GF-D8 (cell line): Measurements from ENCODE around the gene PITPNC1.
"Not testable (repeated sequence)": the region's sequence is repeated elsewhere in the genome, so short reads cannot be mapped to it uniquely, and the experiment has no call there.

Experiments used
- DNase-seq: peaks from one replicate; lab custom pipeline; 2025; lab: John Stamatoyannopoulos, UW

Gene PITPNC1

GRCh38 chr17:67489273-67489672, 112.2 kb downstream of the PITPNC1 start:
- DNase-seq, result no peak

DNA sequence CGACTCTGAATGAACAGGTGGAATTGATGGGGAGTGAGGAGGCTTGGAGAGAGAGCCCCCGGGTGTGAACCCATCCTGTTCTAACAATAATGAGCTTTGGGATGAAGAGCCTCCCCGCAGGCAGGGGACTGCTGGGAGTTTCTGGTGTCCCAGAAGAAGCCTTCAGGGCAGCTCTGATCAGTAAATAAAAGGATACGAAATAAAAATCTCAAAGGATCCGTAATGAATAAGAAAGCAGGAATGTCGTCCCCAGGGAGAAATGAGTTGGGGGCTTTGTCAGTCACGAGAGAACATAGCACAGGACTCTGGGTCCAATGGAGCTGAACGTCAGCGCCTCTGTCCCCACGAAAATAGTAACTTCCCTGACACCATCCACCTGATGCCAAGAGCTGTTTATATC, 113.4 kb downstream of the PITPNC1 start:
- no peak for DNase-seq

- DNase-seq, result no peak
These were observed 114.1 kb downstream of the PITPNC1 start for GRCh38 chr17:67491009-67491680.

DNA sequence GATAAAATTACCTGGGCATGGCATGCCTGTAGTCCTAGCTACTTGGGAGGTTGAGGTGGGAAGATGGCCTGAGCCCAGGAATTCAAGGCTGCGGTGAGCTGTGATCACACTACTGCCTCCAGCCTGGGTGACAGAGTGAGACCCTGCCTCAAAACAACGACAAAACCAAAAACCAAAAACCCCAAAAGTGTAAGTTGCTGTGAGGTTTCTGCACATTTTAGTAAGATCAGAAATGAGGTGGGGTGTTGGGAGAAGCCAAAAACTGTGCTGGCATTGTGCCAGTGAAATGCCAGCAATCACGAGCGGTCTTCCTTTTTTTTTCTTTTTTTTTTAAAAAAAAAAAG, 114.6 kb downstream of the PITPNC1 start:
- DNase-seq, result no peak

DNA sequence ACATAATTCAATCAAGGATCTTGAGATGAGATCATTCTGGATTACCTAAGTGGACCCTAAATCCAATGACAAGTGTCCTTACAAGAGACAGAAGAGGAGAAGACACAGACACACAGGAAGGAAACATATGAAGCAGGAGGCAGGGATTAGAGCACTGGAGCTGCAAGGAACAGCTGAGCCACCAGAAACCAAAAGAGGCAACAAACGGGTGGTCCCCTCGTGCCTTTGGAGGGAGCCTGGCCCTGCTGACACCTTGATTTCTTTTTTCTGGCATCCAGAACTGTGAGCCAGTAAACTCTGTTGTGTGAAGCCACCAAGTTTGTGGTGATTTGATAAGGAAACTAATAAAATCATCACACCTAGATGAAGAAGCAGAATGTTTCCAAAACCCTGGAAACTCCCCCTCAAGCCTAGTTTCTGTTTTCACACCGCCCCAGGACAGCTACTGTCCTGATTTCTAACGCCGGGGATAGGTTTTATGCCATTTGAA, 115.2 kb downstream of the PITPNC1 start:
- no peak for DNase-seq

DNA sequence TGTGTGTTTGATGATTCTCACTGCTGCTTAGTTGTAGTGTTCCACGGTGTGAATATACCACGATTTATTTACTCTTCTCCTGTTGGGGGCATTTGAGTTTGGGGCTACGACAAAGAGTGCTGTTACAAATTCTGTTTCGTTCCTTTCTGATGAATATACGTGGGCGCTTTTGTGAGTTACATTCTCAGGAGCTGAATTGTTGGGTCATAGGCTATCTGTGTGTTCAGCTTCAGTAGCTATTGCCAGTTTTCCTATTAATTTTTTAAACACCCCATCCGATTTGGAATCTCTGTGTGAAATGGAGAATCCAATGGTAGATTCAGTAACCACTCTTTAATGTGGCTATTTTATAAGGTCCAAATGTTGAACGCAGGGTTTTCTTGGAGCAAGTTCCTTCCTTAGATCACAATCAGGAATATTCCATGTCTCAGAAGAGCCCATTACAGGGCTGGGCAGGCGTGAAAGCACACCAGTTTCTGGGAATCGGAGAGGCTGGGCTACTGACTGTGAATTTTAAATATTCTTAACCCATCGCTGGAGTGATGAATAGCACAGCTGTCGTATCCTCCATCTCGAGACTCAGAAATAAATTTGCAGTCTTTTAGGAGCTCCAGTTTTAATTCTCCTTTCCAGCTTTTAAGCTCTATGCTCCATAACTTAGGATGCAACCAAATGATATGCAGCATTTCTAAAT, 115.9 kb downstream of the PITPNC1 start:
- DNase-seq, result no peak

GRCh38 chr17:67493812-67494211, 116.7 kb downstream of the PITPNC1 start:
- no peak for DNase-seq

- DNase-seq, result not testable (repeated sequence)
These were observed 118.5 kb downstream of the PITPNC1 start for GRCh38 chr17:67495534-67495933.

DNA sequence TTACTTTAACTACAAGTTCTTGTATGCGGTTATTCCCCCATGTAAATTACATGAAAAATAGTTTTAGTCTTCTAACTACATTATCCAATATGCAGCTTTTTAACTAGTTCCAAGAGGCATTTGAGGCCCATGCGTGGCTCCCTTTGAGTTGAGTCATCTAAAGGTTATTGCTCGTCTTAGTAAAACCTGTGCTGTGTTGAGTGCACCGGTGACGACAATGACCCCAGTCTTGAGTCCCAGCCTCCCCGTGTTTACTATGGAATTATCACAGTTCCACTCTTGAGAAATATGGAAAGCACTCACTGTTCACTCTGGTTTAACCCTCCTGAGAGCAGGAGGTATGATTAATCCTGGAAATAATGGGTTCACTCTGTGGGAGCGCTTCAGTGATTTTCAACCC, 119.2 kb downstream of the PITPNC1 start:
- no peak for DNase-seq

GRCh38 chr17:67499685-67500084, 122.6 kb downstream of the PITPNC1 start:
- no peak for DNase-seq

GRCh38 chr17:67500261-67500660, 123.2 kb downstream of the PITPNC1 start:
- no peak for DNase-seq

GRCh38 chr17:67500677-67501300, 123.7 kb downstream of the PITPNC1 start:
- no peak for DNase-seq

GRCh38 chr17:67502151-67502550, 125.1 kb downstream of the PITPNC1 start:
- DNase-seq, result no peak

DNA sequence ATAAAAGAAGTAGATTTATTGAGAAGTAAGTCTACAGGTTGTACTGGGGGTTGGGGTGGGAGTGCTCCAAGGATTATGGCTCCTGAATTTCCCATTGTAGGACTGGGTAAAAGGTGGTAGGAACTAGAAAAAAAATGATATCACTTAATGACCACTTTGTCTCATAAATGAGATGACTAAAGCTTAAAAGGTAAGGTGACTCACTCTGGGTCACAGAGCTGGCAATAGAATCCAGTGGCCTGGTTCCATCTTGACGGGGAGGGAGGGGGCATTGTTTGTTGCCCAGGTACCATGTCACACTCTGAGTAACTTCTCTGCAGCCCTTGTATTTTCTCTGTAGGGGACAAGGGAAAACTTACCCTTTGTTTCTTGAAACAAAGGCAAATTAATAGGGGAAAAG, 126.1 kb downstream of the PITPNC1 start:
- DNase-seq, result no peak

- DNase-seq, result no peak
These were observed 126.7 kb downstream of the PITPNC1 start for GRCh38 chr17:67503739-67504138.

DNA sequence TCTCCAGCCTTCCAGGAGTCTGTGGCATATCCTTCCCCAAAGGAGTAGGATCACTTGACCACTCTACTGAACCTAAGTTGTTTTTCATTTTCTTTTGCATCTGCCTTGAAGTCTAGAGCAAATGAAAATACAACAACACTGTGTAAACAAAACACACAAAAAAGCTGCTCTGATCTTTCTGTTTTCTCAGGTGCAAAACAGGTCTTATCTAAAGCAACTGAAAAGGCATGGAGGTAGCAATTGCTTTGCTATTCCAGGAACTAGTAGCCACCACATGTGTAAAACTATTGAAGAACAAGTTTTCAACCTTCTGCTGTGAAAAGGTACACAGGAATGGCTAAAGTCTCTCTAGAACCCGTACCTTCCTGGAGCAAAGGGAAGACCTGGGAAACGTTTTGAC, 127.1 kb downstream of the PITPNC1 start:
- DNase-seq, result no peak

DNA sequence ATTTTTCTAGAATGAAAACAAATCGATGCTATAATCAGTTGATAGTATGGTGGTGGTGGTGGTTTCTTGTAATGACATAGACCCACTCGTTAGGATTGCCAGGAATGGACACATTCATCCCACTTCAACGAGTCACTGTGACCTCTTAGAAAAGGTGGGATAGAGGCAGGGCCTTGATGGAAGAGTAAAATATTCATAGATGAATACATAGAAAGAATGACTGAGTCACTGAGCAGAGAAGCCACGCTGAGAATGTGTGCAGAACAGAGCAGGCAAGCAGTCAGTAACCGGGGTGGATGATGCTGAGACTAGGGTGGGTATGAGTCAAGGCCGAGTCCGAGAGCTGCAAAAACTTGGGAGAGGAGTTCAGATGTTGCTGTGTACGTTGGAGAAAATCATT, 129.9 kb downstream of the PITPNC1 start:
- DNase-seq, result no peak

DNA sequence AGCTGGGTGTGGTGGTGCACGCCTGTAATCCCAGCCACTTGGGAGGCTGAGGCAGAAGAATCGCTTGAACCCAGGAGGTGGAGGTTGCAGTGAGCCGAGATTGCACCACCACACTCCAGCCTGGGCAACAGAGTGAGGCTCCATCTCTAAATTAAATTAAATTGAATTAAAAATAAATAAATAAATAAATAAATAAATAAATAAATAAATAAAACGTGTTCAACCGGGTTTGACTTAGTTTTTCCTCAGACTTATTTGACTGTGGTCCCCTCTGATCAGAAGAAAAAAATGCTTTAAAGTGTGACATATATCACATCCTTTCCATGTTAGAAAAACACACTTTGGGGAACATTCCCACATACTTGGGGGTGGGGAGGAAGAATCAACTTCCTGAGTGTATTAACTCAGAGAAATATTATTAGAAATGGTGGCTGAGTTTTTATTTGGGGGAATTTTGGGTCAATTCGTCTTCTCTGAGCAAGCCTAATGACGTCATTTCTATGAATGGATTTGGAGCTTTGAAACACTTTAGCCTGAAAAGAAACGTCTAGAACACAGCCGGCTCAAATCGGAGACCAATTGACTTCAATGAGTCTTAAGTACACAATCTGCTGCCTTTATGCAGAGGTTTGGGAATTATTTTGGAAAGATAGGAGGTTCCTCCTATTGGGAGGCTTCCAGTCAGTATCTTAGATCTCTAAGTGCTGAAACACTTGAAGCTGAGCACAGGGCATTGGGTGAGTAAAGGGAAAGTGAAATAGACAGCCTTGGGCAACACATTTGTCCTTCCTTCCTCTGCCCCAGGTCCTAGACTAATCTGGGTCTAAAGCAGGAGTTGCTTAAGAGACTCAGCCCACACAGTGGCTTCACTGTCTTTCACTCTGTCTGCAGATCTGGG, 132.6 kb downstream of the PITPNC1 start:
- DNase-seq, result peak; percentile 27

GRCh38 chr17:67511012-67511411, 133.9 kb downstream of the PITPNC1 start:
- DNase-seq, result no peak

GRCh38 chr17:67511804-67512203, 134.7 kb downstream of the PITPNC1 start:
- no peak for DNase-seq

DNA sequence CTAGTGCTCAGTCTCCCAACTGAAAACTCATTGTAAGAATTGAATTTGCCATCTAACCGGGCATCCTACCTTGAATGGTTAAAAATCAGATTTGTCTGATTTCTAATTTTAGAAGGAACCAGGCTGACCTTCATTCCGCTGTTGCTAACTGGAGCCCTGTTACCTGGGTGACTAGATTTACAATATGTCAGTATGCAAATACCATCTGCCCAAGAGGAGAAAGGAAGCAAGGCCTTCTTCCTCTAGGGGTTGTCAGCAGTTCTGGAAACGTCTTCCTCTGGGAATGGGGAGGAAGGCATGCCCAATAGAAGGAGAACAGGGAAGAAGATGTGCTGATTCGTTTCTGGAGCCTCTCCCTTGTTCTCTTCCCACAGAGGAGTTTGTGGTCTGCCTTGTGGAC, 137.9 kb downstream of the PITPNC1 start:
- no peak for DNase-seq

DNA sequence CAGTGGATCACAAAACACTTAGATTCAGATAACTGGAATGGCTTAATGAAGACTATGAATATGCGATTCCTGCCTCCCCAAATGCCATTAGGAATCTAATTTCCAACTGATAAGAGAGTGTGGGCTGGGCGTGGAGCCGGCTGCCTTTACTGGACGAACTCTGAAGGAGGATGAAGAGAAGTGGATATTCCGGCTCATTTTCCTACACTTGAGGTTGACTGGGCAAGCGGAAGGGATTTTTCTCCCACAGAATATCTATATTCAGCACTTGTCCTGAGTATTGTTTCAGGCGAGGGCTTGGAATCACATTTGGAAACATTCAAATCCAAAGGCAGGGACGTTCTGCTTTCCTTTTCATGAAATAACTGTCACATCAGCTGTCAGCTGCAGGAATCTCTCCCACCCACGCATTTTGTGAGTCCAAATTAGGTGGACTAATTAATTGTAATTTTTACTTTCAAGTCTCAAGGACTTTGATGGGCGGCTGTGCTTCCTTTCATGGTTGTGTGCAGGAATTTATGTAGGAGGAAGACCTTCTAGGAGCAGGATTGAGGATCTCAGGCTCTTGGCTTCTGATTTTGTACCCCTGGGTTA, 138.5 kb downstream of the PITPNC1 start:
- no peak for DNase-seq
